GM12878 (cell line): ENCODE data around the gene MGLL.

Experiments used
- CTCF ChIP-seq, 3 experiments: IDR thresholded peaks in 2 of 3; conservative IDR thresholded peaks in 1 of 3; 2 replicates each; pipeline ENCODE4 v1.5.1; 2011; ENCODE audit warnings: low read depth in 3 of 3, low read length in 3 of 3, mild to moderate bottlenecking in 3 of 3, control low read depth in 2 of 3, moderate library complexity in 2 of 3, inconsistent platforms in 1 of 3, mixed read lengths in 1 of 3; ENCODE audit not compliant: control insufficient read depth in 2 of 3, insufficient read depth in 1 of 3; ENCODE audit errors: extremely low read depth in 1 of 3
- EZH2 ChIP-seq: IDR thresholded peaks from 2 replicates; pipeline ENCODE4 v1.6.1; 2012; ENCODE audit warnings: low read depth, mild to moderate bottlenecking, control low read depth, inconsistent platforms, low read length, borderline replicate concordance; ENCODE audit not compliant: control insufficient read depth
- HSF1 ChIP-seq: fragments of 150-350 bp; IDR thresholded peaks from 2 replicates; pipeline ENCODE4 v1.6.1; 2014; ENCODE audit warnings: mild to moderate bottlenecking, low read depth, low read length
- SRF ChIP-seq, 2 experiments: IDR thresholded peaks; 2 replicates each; pipeline ENCODE4 v1.6.1; 2011; ENCODE audit warnings: low read depth in 2 of 2, low read length in 2 of 2, mild to moderate bottlenecking in 1 of 2, moderate library complexity in 1 of 2
- YY1 ChIP-seq: IDR thresholded peaks from 2 replicates; pipeline ENCODE4 v1.6.1; 2011; ENCODE audit warnings: low read depth, mild to moderate bottlenecking, low read length
- ZNF217 ChIP-seq: fragments of 450-650 bp; IDR thresholded peaks from 2 replicates; pipeline ENCODE4 v1.6.1; 2017; ENCODE audit warnings: antibody characterized with exemption, mild to moderate bottlenecking

- no peak for TF ChIP-seq CTCF (IDR thresholded peaks at IDR 0.05 in 2 of 3, conservative IDR thresholded peaks at IDR 0.05 in 1 of 3; ENCODE audit: control insufficient read depth in 2 of 3, extremely low read depth in 1 of 3, insufficient read depth in 1 of 3, low read depth in 3 of 3, low read length in 3 of 3)
- no peak for TF ChIP-seq EZH2
- TF ChIP-seq HSF1 = no peak
- TF ChIP-seq ZNF217 = no peak
- no peak for TF ChIP-seq SRF (IDR thresholded peaks at IDR 0.05; ENCODE audit: low read depth in 2 of 2, low read length in 2 of 2)
- no peak for TF ChIP-seq YY1
Observed at GRCh38 chr3:127693336-127693843, 128.9 kb downstream of the MGLL start.
